Activated T-helper 1 cell treated with anti-CD3 and anti-CD28 coated beads, Interleukin-2, amount 50 U/mL, for 16 hours (primary cell): ENCODE results near the gene GALNT12.

Experiments used
- DNase-seq, 2 donors: peaks; one replicate each; pipeline ENCODE4 v3.0.0-alpha.2; 2020; ENCODE audit warnings: low read depth in 1 of 2, low spot score in 1 of 2

The GALNT12 gene

DNA sequence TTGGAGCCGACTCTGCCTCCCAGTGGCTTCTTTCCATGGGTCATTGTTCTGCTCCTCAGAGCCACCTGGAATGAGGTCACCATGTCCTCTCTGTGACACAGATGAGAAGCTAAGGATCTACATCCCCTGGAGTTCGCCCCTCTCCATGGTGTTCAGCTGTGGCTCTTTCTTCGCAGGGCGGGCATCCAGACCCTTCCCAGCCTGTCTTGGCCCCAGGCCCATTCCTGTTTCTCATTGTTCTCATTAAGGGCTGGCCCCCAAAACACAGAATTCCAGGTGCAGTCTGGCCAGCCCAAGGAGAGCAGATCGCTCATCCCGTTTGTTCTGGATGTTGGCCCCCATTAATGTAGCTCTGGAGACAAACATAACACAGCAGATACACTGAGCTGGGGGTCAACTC is 69.8 kb downstream of the GALNT12 start:
- no peak for DNase-seq

DNA sequence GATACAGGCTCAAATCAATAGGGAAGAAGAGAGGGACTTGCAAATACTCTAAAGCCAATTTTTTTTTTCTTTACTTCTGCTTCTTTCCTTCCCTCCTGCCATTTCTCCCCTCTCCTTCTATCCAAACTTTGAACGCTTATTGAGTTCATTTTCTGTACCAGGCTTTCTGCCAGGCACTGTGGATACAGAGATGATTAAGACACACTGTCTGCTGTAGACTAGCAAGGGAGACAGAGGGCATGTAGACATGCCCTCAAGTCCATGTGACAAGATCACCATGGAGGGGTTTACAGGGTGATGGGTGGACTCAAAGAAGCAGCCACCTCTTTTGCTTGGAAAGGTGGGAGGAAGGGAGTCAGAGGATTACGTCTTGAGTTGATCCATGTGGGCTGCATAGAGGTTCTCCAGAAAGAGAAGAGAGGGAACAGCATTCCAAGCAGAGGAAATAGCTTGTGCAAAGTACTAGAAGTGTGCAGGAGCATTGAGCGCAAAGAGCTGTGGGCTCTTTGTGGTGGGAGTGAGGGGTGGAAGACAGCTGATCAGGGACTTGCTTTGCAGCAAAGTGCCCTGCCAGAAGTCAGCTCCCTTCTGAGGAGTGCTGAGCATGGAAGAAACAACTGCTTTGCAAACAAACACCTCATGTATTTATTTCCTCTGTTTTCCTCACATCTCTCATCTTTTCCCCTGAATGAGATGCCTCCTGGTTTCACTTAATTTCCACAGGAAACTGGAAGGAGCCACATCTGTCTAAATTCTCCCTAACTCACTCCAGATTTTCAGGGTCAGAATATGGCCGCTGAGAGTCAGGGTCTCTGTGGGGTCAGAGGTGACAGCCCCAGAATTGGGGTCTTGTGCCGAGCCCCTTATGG is 71.9 kb downstream of the GALNT12 start:
- DNase-seq, result no peak

DNA sequence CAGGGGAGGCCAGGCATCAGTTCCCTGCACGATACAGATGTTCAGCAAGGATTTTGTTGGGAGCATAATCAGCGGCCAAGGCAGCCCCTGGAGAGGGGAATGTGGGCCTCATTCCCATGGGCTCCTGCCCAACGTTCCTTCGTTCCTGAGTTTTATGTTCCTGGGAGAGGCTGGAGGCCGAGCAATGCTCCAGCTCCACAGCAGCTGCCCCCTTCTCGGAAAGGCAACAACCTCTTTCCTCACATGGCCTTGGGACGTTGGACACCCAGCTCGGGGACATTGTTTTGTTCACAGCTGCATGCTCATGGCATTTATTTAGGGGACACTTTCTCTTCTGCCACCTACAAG is 72.5 kb downstream of the GALNT12 start:
- DNase-seq, result no peak

DNA sequence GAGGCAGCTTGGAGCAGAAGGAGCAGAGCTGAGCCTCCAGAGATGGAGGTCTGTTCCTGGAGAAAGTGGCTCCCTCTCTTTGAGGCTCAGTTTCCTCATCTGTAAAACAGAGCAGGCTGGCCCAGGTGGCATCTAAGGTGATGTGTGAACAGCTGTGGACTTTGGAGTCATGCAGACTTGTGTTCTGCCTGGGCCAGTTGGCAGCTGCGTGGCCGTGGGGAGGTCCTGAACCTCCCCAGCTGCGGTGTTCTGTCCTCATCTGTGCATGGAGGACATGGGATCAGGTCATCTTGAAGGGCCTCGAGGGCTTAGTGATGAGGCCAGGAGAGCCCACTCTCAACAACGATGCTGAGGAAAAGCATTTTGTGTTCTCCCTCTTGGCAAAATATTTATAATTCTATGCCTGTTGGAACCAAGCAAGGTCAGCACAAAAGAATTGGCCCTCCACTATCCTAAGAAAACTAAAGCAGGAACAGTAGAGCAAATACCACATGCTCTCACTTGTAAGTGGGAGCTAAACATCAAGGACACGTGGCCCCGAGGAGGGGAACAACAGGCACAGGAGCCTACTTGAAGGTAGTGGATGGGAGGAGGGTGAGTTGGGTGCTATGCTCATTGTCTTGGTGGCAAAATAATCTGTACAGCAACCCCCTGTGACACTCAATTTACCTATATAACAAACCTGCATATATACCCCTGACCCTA is 73.0 kb downstream of the GALNT12 start:
- no peak for DNase-seq

DNA sequence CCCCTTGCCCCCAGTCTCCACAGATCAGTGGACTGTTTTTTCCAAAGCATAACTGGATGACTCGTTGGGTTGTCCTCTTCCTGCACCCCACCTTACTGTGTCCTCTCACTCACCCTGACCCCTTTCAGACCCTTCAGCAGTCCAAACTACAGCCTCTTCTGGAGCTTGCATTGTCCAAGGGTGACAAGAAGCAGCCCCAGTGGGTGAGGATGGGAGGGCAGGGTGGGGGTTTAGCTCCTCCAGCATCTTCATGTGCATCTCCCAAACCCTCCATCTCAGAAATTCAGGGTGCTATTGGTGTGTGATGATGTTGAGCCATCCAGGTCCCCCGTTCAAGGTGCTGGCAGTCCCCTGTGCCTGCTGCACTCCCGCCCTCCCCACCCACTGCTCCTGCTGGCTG is 73.9 kb downstream of the GALNT12 start:
- no peak for DNase-seq

DNA sequence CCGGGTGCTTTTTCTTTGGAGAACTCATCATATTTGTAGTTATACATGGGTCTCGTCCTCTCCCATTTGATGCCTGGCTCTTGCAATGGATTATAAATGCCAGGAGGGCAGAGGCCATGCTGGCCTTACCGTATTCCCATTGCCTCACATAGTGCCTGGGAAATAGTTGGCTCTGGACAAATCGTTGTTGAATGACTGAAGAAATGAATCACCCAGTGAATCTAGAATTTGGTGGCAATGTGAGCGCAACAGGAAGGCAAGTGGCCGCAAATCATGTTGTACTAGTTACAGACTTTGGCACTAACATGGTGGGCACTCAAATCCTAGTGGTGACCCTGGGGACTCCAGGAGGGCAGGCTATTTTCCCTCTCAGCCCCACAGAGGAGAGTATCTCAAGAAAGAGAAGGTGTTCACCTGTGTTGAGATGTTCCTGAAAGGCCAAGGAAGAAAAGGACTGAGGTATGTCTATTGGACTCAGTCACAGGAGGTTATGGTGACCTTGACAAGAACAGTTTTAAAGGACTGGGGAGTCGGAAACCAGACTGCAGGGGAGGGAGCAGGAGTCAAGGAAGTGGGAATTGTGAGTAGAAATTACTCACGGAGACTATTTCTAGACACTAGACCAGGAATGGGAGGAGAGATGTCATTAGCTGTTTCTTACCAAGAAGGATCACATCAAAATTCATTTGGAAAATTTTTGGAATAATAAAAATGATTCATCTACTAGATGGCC is 74.5 kb downstream of the GALNT12 start:
- DNase-seq, result no peak

DNA sequence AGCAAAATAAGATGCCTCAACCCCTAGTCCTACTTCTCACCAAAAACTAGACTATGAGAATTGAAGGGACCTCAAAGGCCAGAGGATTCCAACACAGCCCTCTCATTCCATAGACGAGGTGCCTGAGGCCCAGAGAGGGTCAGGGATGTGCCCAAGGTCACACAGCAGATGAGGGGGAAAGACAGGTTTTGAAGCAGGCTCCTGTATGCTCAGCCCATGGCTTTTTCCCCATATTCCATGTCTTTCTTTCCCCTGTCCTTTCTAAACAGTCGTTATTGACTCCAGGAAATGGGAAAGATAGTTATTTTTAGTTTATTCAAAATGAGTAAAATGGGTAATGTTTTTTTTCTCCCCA is 75.1 kb downstream of the GALNT12 start:
- DNase-seq, result no peak

DNA sequence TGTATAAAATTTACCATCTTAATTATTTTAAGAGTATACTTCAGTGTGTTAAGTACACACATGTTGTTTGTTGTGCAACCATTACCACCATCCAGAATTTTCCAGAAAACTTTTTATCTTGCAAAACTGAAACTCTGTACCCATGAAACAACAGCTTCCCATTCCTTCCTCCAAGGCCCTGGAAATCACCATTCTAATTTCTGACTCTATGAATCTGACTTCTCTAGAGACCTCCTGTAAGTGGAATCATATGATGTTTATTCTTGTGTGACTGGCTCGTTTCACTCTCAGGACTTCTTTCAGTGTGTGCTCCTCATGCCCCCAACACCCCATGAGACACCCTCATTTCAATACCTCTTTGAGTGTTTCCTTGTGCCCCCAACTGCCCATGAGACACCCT is 75.8 kb downstream of the GALNT12 start:
- DNase-seq, result no peak

DNA sequence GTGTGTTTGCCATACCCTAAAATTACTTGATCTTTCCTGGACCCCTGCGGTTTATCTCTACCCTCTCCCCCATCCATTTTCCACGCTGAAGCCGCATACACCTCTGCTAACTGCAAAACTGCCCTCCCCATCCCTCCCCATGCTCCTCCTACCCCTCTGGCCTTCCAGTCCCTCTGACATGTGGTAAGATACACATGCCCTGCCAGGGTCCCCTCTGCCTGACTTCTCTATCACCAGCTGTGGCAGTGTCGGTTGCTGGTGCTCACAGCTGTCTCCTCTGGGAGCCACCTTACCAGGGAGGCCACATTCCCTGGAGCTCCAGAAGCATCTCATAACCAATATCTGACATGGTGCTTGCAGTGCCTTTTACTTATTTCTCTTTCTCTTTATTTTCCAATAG is 77.4 kb downstream of the GALNT12 start:
- DNase-seq, result no peak

DNA sequence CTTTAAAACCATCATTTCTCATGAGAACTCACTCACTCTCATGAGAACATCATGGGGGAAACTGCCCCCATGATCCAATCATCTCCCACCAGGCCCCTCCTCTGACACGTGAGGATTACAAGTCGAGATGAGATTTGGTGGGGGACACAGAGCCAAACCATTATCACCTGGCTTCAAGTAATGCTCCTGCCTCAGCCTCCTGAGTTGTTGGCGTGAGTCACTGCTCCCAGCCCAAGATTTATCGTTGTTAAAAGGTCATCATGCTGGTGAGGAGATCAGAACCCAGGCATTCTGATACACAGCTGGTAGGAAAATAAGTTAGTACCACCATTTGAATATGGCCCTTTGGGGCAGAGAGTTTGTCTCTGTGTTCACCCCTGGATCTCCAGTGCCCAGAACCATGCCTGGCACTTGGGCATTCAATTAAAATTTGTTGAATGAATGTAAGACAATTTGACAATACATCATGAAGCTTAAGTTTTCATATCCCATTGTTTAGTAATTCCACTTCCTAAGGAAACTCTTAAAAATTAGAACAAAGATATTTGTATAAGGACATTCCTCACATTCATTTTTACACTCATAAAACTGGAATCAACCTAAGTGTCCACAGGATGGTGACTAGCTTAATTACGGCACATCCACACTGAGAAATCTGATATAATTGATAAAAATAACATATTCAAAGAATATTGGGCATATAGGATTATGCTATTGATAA is 78.3 kb downstream of the GALNT12 start:
- DNase-seq, result no peak

DNA sequence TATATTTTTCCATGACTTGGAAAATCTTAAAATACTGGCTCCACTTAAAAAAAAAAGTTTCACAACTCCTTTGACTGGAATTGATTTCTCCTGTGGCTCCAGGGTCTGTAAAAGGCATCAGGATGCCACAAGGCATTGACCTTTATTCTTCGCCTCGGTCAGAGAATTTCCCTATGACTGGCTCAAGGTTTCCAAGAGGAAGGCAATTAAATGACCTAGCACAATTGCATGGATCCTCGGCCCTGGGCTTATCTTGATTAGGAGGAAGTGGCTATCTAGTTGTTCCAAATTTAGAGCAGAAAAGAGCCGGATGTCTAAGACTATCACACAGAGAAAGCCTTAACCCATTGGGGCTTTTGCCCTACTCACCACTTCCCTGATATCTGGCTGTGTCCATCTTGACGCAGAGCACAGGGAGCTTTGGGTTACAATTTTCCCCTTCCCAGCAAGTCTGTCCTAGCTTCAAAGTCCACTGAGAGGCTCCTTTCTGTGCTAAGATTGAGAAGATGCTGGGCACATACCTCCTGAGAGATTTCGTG is 79.3 kb downstream of the GALNT12 start:
- no peak for DNase-seq

DNA sequence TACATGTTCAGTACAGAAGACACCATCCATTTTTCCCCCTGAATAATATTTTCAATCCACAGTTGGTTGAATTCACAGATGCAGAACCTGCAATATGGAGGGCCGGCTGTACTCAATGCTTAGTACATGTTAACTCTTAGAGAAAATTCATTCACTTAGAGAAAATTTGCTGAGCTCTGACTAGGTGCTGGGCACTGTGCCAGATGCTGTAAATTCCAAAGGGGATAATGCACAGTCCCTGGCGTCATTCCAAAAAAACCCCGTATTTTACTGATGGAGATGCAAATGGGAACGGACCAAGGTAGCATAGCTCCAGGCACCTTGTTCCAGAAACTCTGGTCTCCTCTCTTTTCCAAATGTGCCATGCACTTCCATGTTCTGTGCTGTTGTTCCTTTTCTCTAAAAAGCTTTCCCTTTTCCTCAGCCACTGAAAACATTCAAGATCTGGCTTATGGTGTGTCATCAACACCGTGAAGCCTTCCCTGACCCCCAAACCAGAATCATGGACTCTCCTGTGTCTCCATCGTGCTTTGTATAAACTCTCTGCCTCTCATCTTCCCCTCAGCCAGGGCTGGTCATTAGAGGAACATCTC is 80.5 kb downstream of the GALNT12 start:
- DNase-seq, result no peak

DNA sequence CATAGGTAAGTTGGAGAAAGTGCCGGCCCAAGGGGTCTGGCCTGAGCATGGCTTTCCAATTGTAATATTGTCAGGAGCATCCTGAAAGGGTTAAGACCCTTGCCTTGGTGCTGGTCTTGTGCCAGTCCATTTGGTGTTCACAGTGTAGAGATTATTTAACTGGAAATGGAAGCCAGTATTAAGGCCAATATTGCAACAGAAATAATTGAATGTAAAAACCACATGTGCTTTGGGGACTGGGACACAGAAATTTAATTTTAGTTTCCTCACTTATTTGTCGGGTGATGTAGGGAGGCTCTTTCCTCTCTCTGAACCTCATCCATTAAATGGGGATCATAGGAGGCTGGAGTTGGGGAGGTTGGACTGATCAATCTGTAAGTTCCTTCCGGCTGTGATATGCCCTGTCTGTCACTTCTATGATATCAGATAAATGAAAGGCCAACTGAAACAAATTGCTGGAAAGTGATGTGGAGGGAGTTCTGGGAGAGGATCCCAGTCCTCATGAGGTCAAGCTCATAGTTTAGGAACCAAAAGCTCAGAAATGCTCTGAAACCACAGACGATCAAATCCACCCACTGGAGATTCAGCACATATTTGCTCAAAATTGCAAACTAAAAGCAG is 81.4 kb downstream of the GALNT12 start:
- no peak for DNase-seq

DNA sequence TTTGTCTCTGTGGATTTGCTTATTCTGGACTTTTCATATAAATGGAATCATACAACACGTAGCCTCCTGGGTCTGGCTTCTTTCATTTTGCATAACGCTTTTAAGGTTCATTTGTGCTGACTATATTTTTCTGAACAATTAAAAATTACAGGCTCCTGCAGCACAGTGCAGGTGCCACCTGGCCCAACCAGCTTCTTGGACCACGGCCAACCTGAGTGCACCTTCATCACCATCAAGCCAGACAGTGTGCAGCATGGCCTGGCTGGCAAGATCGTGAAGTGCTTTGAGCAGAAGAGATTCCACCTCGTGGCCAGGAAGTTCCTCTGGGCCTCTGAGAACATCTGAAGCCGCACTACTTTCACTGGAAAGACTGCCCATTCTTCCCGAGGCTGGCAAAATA is 82.8 kb downstream of the GALNT12 start:
- DNase-seq, result no peak

DNA sequence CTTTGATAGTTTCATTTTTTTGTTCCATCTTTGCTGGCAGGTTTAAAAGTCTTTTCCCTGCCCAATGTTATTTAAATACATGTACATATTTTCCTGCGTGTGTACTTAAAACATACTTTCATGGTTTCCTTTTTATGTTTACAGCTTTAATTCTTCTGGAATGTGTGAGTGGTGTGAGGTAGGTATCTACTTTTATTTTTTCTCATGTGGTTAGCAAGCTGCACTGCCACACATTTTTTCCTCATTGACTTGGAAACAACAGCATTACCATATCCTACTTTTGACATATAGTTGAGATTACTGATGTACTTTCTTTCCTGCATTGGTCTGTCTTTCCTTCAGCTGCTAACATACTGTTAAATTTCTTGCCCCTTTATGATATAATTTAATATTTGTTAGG is 84.8 kb downstream of the GALNT12 start:
- DNase-seq, result no peak

DNA sequence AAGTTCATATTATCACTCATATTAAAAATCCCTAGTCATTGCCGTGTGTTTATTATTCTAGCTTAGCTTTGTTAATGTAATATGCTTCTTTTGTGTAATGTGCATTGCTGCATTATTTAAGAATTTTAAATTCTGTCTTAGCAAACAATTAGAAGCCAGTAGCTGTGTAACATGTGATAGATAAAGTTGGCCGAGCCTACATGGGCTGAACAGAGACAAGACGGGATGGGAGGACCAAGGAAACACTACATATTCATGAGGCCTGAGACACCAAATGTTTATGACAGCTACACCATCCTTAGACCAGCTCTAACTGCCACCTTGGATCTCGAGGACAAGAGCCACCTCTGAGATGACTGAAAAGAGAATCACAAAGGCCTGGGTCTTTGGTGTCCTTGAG is 85.2 kb downstream of the GALNT12 start:
- DNase-seq, result no peak

DNA sequence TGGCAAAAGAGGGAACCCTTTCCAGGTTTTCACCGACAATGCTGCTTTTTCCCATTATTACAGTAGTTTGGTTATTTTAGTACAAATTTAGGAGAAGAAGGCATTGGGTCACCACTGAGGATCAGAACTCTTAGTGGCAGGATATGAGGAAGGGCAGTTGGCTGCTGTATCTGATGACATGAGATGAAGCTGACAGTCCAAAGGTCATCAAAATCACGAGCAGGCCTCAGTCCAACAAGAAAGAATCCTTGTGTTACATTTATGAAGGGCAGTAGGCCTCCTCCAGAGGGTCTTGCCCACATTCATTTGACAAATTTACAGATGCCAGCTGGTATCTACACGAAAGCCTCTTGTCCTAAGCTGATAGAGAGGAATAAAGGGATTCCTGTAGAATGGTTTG is 86.7 kb downstream of the GALNT12 start:
- no peak for DNase-seq

DNA sequence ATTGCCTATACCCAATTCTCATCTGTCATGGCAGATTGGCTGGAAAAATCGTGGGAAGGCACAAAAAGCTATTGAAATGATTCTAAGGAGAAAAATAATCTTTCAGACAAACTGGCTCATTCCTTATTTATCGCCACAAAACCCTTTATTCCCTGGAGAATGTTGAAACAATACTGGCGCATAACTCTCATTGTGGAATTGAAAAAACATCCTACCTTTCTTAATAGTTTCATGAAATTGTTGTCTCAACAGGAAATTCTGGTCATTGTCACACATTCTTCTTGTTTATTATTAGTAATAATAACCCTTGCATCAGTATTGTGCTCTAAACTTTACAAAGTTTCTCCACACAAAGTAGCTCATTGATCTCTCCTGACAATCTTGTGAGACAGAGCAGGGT is 87.3 kb downstream of the GALNT12 start:
- DNase-seq, result no peak

DNA sequence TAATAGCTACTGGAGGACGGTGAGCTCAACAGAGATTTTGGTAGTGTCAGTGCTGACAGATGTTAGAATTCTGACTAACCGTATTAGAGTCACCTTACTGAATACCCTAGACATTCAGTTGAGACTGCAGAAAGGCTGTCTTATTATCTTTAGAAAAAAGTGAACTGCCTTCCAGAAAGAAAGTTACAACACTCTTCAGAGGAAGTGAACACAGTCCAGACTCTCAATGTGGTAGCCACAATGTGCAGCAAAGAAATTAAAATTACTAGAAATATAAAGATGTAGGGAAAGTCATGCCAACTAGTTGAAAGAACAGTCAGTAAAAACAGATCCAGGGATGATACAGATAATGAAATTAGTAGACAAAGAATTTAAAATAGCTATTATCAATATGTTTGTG is 89.2 kb downstream of the GALNT12 start:
- no peak for DNase-seq

DNA sequence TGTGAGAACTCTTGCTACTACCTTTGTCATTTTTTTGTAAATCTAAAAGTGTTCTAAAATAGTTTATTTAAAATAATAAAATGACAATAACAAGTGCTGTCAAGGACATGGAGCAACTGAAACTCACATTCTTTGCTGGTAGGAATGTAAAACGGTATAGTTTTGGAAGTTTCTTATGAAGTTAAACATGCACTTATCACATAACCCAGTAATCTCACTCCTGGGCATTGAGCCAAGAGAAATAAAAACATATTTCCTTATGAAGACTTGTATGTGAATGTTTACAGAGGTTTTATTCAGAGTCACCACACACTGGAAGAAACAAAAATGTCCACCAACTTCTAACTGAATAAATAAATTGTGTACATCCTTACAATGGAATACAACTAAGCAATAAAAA is 90.3 kb downstream of the GALNT12 start:
- no peak for DNase-seq
